DOHH2 (cell line): ENCODE results near the gene RSAD2.

Experiments used
- EZH2phosphoT487 ChIP-seq: fragments of 200-600 bp; sonication (generic); IDR thresholded peaks from 2 replicates; pipeline ENCODE4 v1.6.1; 2017; ENCODE audit warnings: borderline replicate concordance, mild to moderate bottlenecking, antibody characterized with exemption, low read length, moderate library complexity, mixed read lengths
- TF ChIP-seq, protein P1 (sequence below): fragments of 200-600 bp; sonication (generic); IDR thresholded peaks from one replicate; pipeline ENCODE4 v1.5.1; 2014; ENCODE audit warnings: antibody characterized with exemption, mild to moderate bottlenecking, low read depth, low read length; ENCODE audit not compliant: poor library complexity, severe bottlenecking

DNA sequence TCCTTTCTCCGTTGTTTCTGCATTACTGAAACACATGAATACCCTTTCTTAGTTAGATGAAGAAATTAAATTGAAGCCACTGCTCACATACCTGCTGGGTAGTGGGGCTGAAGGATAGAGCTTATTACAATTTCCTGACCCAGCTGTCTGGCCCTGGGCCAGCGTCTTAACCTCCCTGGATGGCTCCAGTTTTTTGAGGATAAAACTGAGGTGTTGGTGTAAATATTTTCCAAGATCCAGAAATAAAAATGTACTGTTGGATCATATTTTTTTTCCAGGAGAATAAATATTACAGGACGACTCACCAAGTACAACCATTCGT is 43.1 kb downstream of the RSAD2 start:
- TF ChIP-seq, protein P1, sequence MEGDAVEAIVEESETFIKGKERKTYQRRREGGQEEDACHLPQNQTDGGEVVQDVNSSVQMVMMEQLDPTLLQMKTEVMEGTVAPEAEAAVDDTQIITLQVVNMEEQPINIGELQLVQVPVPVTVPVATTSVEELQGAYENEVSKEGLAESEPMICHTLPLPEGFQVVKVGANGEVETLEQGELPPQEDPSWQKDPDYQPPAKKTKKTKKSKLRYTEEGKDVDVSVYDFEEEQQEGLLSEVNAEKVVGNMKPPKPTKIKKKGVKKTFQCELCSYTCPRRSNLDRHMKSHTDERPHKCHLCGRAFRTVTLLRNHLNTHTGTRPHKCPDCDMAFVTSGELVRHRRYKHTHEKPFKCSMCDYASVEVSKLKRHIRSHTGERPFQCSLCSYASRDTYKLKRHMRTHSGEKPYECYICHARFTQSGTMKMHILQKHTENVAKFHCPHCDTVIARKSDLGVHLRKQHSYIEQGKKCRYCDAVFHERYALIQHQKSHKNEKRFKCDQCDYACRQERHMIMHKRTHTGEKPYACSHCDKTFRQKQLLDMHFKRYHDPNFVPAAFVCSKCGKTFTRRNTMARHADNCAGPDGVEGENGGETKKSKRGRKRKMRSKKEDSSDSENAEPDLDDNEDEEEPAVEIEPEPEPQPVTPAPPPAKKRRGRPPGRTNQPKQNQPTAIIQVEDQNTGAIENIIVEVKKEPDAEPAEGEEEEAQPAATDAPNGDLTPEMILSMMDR: no peak
- no peak for TF ChIP-seq EZH2phosphoT487
